DLD1 (cell line): ENCODE data around the gene BMPR1B.
"Not testable (repeated sequence)": the region's sequence is repeated elsewhere in the genome, so short reads cannot be mapped to it uniquely, and the experiment has no call there.

Experiments used
- in situ Hi-C: cut with HindIII; loops from 2 replicates; pipeline ENCODE4 v1.10.0; 2017; ENCODE audit warnings: low sequenced_read_pairs

The BMPR1B gene

GRCh38 chr4:95120456-95120855 is 362.7 kb downstream of the BMPR1B start:
- in situ Hi-C loops, result no loop called here

GRCh38 chr4:95122001-95122400 is 364.2 kb downstream of the BMPR1B start:
- in situ Hi-C loops, result no loop called here

- in situ Hi-C loops, result no loop called here
Observed at GRCh38 chr4:95124906-95125504, 367.2 kb downstream of the BMPR1B start.

GRCh38 chr4:95129031-95129430 is 371.3 kb downstream of the BMPR1B start:
- in situ Hi-C loops, result no loop called here

- in situ Hi-C loops, result no loop called here
Observed at GRCh38 chr4:95129821-95130311, 372.1 kb downstream of the BMPR1B start.

GRCh38 chr4:95134016-95134415 is 376.3 kb downstream of the BMPR1B start:
- in situ Hi-C loops, result not testable (repeated sequence)

- in situ Hi-C loops, result not testable (repeated sequence)
Observed at GRCh38 chr4:95139424-95139823, 381.7 kb downstream of the BMPR1B start.

GRCh38 chr4:95141361-95141760 is 383.6 kb downstream of the BMPR1B start:
- in situ Hi-C loops, result no loop called here

GRCh38 chr4:95142932-95143331 is 385.2 kb downstream of the BMPR1B start:
- in situ Hi-C loops, result no loop called here

GRCh38 chr4:95151255-95151654 is 393.5 kb downstream of the BMPR1B start:
- in situ Hi-C loops, result no loop called here

- in situ Hi-C loops, result no loop called here
Observed at GRCh38 chr4:95153182-95153581, 395.4 kb downstream of the BMPR1B start.

- in situ Hi-C loops, result no loop called here
Observed at GRCh38 chr4:95155759-95156451, 398.1 kb downstream of the BMPR1B start.

GRCh38 chr4:95156452-95156765 is 398.7 kb downstream of the BMPR1B start:
- in situ Hi-C loops, result no loop called here

GRCh38 chr4:95157596-95157995 is 399.8 kb downstream of the BMPR1B start:
- in situ Hi-C loops, result no loop called here

GRCh38 chr4:95158045-95158444 is 400.3 kb downstream of the BMPR1B start:
- in situ Hi-C loops, result no loop called here

GRCh38 chr4:95158626-95159025 is 400.9 kb downstream of the BMPR1B start:
- in situ Hi-C loops, result no loop called here

- in situ Hi-C loops, result no loop called here
Observed at GRCh38 chr4:95159384-95159783, 401.6 kb downstream of the BMPR1B start.

GRCh38 chr4:95161781-95162469 is 404.2 kb downstream of the BMPR1B start:
- in situ Hi-C loops, result no loop called here

- in situ Hi-C loops, result no loop called here
Observed at GRCh38 chr4:95162867-95163266, 405.1 kb downstream of the BMPR1B start.

GRCh38 chr4:95165926-95166524 is 408.3 kb downstream of the BMPR1B start:
- in situ Hi-C loops, result no loop called here

- in situ Hi-C loops, result no loop called here
Observed at GRCh38 chr4:95167805-95168204, 410.1 kb downstream of the BMPR1B start.

- in situ Hi-C loops, result no loop called here
Observed at GRCh38 chr4:95170176-95170575, 412.4 kb downstream of the BMPR1B start.
